ENCODE data around the gene SND1. TPM values are rescaled to one million over a fixed set of nuclear protein-coding genes. Genes with fewer than 3 reads are reported as not detected.

The SND1 gene
- polyA plus RNA-seq, 3 donors, result 46.5 to 97.3 (median 79.8) TPM

- H3K4me2 ChIP-seq (replicated peaks; ENCODE audit: extremely low read depth, low read length, poor library complexity, severe bottlenecking), result no peak overlapping the region
- H3K9me3 ChIP-seq (replicated peaks in 1 of 2; ENCODE audit: control insufficient read depth in 1 of 2, insufficient read depth in 1 of 2, low read length in 2 of 2), result no peaks in the 10 kb centered on the region
- no peaks in the 10 kb centered on the region for H3K79me2 ChIP-seq (ENCODE audit: insufficient read depth, low read length)
- H3K4me3 ChIP-seq (replicated peaks in 1 of 3; ENCODE audit: low read depth in 2 of 3, low read length in 3 of 3), result no peak overlapping the region
- H4K20me1 ChIP-seq (ENCODE audit: insufficient read depth, low read length), result peaks cover 53% of the 10 kb centered on the region
- no peak for DNase-seq
- no peak overlapping the region for H2AFZ ChIP-seq (ENCODE audit: insufficient read depth, low read depth, low read length, poor library complexity, severe bottlenecking)
- H3K27me3 ChIP-seq (ENCODE audit: control insufficient read depth in 2 of 2, insufficient read depth in 2 of 2, low read length in 2 of 2), result no peaks in the 10 kb centered on the region
- H3K27ac Mint-ChIP-seq, result no peak overlapping the region
- no peak overlapping the region for H3K9ac ChIP-seq (ENCODE audit: insufficient read depth, low read length, poor library complexity, severe bottlenecking)
- H3K27me3 Mint-ChIP-seq (ENCODE audit: low read depth in 3 of 3), result no peaks in the 10 kb centered on the region
- intact Hi-C loops (cut with micrococcal nuclease), result no loop called here
- H3K4me1 Mint-ChIP-seq, result peaks cover 21% of the 10 kb centered on the region
- H3K36me3 ChIP-seq (replicated peaks in 1 of 2; ENCODE audit: control insufficient read depth in 1 of 2, insufficient read depth in 2 of 2, low read length in 2 of 2), result peaks cover 13 to 28% of the 10 kb centered on the region in 2 donors
- H3K9me3 Mint-ChIP-seq, result no peaks in the 10 kb centered on the region
- 100% methylated on average over 1 of the region's 2 CpGs for WGBS (ENCODE audit: insufficient coverage)
- peaks cover 18 to 27% of the 10 kb centered on the region in 2 donors for H3K36me3 Mint-ChIP-seq
- H3K4me3 Mint-ChIP-seq, result no peak overlapping the region
- peaks cover 12 to 20% of the 10 kb centered on the region in 2 donors for H3K4me1 ChIP-seq (ENCODE audit: control insufficient read depth in 1 of 2, insufficient read depth in 2 of 2, low read length in 2 of 2)
- TF ChIP-seq, protein P1, sequence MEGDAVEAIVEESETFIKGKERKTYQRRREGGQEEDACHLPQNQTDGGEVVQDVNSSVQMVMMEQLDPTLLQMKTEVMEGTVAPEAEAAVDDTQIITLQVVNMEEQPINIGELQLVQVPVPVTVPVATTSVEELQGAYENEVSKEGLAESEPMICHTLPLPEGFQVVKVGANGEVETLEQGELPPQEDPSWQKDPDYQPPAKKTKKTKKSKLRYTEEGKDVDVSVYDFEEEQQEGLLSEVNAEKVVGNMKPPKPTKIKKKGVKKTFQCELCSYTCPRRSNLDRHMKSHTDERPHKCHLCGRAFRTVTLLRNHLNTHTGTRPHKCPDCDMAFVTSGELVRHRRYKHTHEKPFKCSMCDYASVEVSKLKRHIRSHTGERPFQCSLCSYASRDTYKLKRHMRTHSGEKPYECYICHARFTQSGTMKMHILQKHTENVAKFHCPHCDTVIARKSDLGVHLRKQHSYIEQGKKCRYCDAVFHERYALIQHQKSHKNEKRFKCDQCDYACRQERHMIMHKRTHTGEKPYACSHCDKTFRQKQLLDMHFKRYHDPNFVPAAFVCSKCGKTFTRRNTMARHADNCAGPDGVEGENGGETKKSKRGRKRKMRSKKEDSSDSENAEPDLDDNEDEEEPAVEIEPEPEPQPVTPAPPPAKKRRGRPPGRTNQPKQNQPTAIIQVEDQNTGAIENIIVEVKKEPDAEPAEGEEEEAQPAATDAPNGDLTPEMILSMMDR (IDR thresholded peaks at IDR 0.05), result no peak
- no peak overlapping the region for H3K27ac ChIP-seq (ENCODE audit: low read depth in 1 of 2, low read length in 2 of 2)
These were observed 390.0 kb downstream of the SND1 start for GRCh38 chr7:128042012-128042411.

- Mint-ChIP-seq H3K36me3 (peaks cover 18 to 30% of the 10 kb centered on the region in 2 donors), H3K27me3 (ENCODE audit: low read depth in 3 of 3) (no peaks in the 10 kb centered on the region), H3K9me3 (no peaks in the 10 kb centered on the region), H3K4me1 (peaks cover 21% of the 10 kb centered on the region), H3K4me3 (no peak overlapping the region), H3K27ac (no peak overlapping the region)
- WGBS (ENCODE audit: insufficient coverage), result 51% methylated on average over 3 of the region's 5 CpGs
- Histone ChIP-seq H3K9ac (ENCODE audit: insufficient read depth, low read length, poor library complexity, severe bottlenecking) (no peak overlapping the region), H2AFZ (ENCODE audit: insufficient read depth, low read depth, low read length, poor library complexity, severe bottlenecking) (no peak overlapping the region), H3K4me1 (ENCODE audit: control insufficient read depth in 1 of 2, insufficient read depth in 2 of 2, low read length in 2 of 2) (peaks cover 12 to 20% of the 10 kb centered on the region in 2 donors), H3K9me3 (replicated peaks in 1 of 2; ENCODE audit: control insufficient read depth in 1 of 2, insufficient read depth in 1 of 2, low read length in 2 of 2) (no peaks in the 10 kb centered on the region), H3K4me2 (replicated peaks; ENCODE audit: extremely low read depth, low read length, poor library complexity, severe bottlenecking) (no peak overlapping the region), H3K27ac (ENCODE audit: low read depth in 1 of 2, low read length in 2 of 2) (no peak overlapping the region), H4K20me1 (ENCODE audit: insufficient read depth, low read length) (peaks cover 50% of the 10 kb centered on the region), H3K27me3 (ENCODE audit: control insufficient read depth in 2 of 2, insufficient read depth in 2 of 2, low read length in 2 of 2) (no peaks in the 10 kb centered on the region), H3K4me3 (replicated peaks in 1 of 3; ENCODE audit: low read depth in 2 of 3, low read length in 3 of 3) (no peak overlapping the region), H3K79me2 (ENCODE audit: insufficient read depth, low read length) (no peaks in the 10 kb centered on the region), H3K36me3 (replicated peaks in 1 of 2; ENCODE audit: control insufficient read depth in 1 of 2, insufficient read depth in 2 of 2, low read length in 2 of 2) (peaks cover 13 to 39% of the 10 kb centered on the region in 2 donors)
- TF ChIP-seq, protein P1 (IDR thresholded peaks at IDR 0.05), result no peak
- intact Hi-C loops (cut with micrococcal nuclease), result no loop called here
- DNase-seq, result no peak
These were observed 392.1 kb downstream of the SND1 start for GRCh38 chr7:128044064-128044463.

All from CD14-positive monocyte (primary cell).